DND-41 (cell line): ENCODE data around the gene MEIOC.
A peak's percentile ranks its signal among the peaks of the same experiment; 100 is the strongest.
"Not testable (repeated sequence)": the region's sequence is repeated elsewhere in the genome, so short reads cannot be mapped to it uniquely, and the experiment has no call there.

Experiments
- ATAC-seq: fragments of 200-7000 bp; cut with Tn5 transposase; 3 replicates; pipeline ENCODE4 v1.9.1; 2021; ENCODE audit warnings: low read depth; ENCODE audit not compliant: insufficient read depth
- DNase-seq: peaks from one replicate; pipeline ENCODE4 v3.0.0-alpha.2; 2020
- H2AFZ ChIP-seq: 2 replicates; pipeline ENCODE4 v1.6.0; 2012; ENCODE audit warnings: low read depth, low read length
- H3K27ac ChIP-seq: 2 replicates; pipeline ENCODE4 v1.5.1; 2012; ENCODE audit warnings: low read length, inconsistent platforms
- H3K27me3 ChIP-seq: fragments of 200-600 bp; sonication (generic); 2 replicates; pipeline ENCODE4 v1.6.0; 2012; ENCODE audit warnings: low read length, mild to moderate bottlenecking, inconsistent platforms; ENCODE audit not compliant: insufficient read depth, poor library complexity
- H3K36me3 ChIP-seq: 2 replicates; pipeline ENCODE4 v1.5.1; 2012; ENCODE audit warnings: low read length, inconsistent platforms; ENCODE audit not compliant: insufficient read depth
- H3K4me1 ChIP-seq: 2 replicates; pipeline ENCODE4 v1.5.1; 2012; ENCODE audit warnings: mild to moderate bottlenecking, low read length; ENCODE audit not compliant: insufficient read depth
- H3K4me2 ChIP-seq: 2 replicates; pipeline ENCODE4 v1.6.0; 2012; ENCODE audit warnings: mild to moderate bottlenecking, moderate library complexity, low read length, inconsistent platforms; ENCODE audit not compliant: insufficient read depth
- H3K4me3 ChIP-seq, 2 experiments: fragments of 200-600 bp in 1 of 2; shearing (Covaris generic) in 1 of 2; 2 replicates each; pipeline ENCODE4 v1.5.1; 2012 to 2016; ENCODE audit warnings: inconsistent platforms in 2 of 2, low read length in 2 of 2, mild to moderate bottlenecking in 2 of 2, low read depth in 1 of 2, moderate library complexity in 1 of 2
- H3K79me2 ChIP-seq: 2 replicates; pipeline ENCODE4 v1.6.0; 2012; ENCODE audit warnings: low read length, inconsistent platforms; ENCODE audit not compliant: insufficient read depth
- H3K9ac ChIP-seq: 2 replicates; pipeline ENCODE4 v1.6.0; 2012; ENCODE audit warnings: low read depth, mild to moderate bottlenecking, inconsistent platforms, low read length, moderate library complexity
- H3K9me3 ChIP-seq: 2 replicates; pipeline ENCODE4 v1.5.1; 2012; ENCODE audit warnings: low read length, moderate library complexity, mild to moderate bottlenecking, inconsistent platforms; ENCODE audit not compliant: insufficient read depth, severe bottlenecking
- H4K20me1 ChIP-seq: 2 replicates; pipeline ENCODE4 v1.6.0; 2012; ENCODE audit warnings: low read length; ENCODE audit not compliant: insufficient read depth
- EZH2 ChIP-seq: IDR thresholded peaks from 3 replicates; pipeline ENCODE4 v1.6.1; 2012; ENCODE audit warnings: borderline replicate concordance, low read depth, mild to moderate bottlenecking, moderate library complexity, low read length, inconsistent platforms; ENCODE audit not compliant: severe bottlenecking
- TF ChIP-seq, protein P1 (sequence below): IDR thresholded peaks from 2 replicates; pipeline ENCODE4 v1.5.1; 2012; ENCODE audit warnings: borderline replicate concordance, low read length, moderate library complexity, mild to moderate bottlenecking; ENCODE audit not compliant: poor library complexity, severe bottlenecking; ENCODE audit errors: extremely low read depth

The MEIOC gene

DNA sequence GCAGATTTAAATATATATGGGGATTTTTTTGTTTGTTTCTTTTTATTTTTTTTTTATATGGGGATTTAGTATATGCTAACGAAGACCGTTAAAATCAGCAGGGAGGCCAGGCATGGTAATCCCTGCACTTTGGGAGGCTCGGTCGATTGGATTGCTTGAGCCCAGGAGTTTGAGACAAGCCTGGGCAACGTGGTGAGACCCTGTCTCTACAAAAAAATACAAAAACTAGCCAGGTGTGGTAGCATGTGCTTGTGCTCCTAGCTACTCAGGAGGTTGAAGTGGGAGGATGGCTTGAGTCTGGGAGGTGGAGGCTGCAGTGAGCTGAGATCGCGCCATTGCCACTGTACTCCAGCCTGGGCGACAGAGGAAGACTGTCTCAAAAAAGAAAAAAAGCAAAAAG lies 22.3 kb upstream of the MEIOC start:
- Histone ChIP-seq H3K9ac (no peak overlapping the region), H3K9me3 (no peaks in the 10 kb centered on the region), H3K4me3 (no peak overlapping the region), H2AFZ (no peak overlapping the region), H4K20me1 (no peaks in the 10 kb centered on the region), H3K79me2 (no peaks in the 10 kb centered on the region), H3K36me3 (no peaks in the 10 kb centered on the region), H3K27ac (no peak overlapping the region), H3K27me3 (peaks cover 6% of the 10 kb centered on the region), H3K4me1 (no peaks in the 10 kb centered on the region), H3K4me2 (no peak overlapping the region)
- TF ChIP-seq, protein P1, sequence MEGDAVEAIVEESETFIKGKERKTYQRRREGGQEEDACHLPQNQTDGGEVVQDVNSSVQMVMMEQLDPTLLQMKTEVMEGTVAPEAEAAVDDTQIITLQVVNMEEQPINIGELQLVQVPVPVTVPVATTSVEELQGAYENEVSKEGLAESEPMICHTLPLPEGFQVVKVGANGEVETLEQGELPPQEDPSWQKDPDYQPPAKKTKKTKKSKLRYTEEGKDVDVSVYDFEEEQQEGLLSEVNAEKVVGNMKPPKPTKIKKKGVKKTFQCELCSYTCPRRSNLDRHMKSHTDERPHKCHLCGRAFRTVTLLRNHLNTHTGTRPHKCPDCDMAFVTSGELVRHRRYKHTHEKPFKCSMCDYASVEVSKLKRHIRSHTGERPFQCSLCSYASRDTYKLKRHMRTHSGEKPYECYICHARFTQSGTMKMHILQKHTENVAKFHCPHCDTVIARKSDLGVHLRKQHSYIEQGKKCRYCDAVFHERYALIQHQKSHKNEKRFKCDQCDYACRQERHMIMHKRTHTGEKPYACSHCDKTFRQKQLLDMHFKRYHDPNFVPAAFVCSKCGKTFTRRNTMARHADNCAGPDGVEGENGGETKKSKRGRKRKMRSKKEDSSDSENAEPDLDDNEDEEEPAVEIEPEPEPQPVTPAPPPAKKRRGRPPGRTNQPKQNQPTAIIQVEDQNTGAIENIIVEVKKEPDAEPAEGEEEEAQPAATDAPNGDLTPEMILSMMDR, result no peak
- no peak for TF ChIP-seq EZH2
- DNase-seq (no peak), ATAC-seq (no peak)

DNA sequence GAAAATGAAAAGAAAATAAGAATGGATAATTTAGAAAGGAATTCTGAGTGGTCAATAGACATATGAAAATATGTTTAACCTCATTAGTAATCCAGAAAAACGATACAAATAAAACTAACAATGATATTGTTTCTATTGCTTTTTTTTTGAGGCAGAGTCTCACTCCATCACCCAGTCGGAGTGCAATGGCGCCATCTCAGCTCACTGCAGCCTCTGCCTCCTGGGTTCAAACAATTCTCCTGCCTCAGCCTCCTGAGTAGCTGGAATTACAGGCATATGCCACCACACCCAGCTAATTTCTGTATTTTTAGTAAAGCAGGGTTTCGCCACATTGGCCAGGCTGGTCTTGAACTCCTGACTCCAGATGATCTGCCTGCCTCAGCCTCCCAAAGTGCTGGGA lies 21.9 kb upstream of the MEIOC start:
- H3K27ac ChIP-seq, H3K4me2 ChIP-seq, H3K9ac ChIP-seq, H3K4me3 ChIP-seq, H2AFZ ChIP-seq, ATAC-seq, H3K27me3 ChIP-seq, H3K36me3 ChIP-seq, H3K9me3 ChIP-seq, H3K4me1 ChIP-seq, H4K20me1 ChIP-seq, DNase-seq, H3K79me2 ChIP-seq: not testable (repeated sequence)

DNA sequence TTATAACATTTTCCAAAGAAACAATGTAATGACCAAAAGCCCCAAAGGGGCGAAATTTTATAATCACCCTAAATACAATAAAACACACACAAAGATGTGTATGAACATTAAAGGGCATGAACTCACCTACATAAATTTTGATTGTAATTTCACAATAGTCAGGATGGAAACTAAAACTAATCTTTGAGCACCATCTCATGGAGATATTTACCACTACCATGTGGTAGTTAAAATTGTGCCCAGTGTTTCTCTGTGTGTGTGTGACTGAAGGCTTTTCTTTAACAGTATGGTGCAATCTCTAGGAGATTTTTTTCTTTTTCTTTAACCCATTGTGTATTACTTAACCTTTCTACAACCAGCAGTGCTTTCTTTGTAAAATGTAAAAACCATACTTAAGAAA lies 19.7 kb upstream of the MEIOC start:
- H3K27me3 ChIP-seq, result peaks cover 6% of the 10 kb centered on the region
- no peaks in the 10 kb centered on the region for H3K79me2 ChIP-seq
- ATAC-seq, result no peak
- H3K4me3 ChIP-seq, result no peak overlapping the region
- H4K20me1 ChIP-seq, result no peaks in the 10 kb centered on the region
- H3K4me1 ChIP-seq, result no peaks in the 10 kb centered on the region
- H3K36me3 ChIP-seq, result no peaks in the 10 kb centered on the region
- H3K27ac ChIP-seq, result no peak overlapping the region
- H3K9me3 ChIP-seq, result no peaks in the 10 kb centered on the region
- no peak overlapping the region for H3K9ac ChIP-seq
- no peak overlapping the region for H2AFZ ChIP-seq
- no peak overlapping the region for H3K4me2 ChIP-seq
- no peak for DNase-seq
- TF ChIP-seq, protein P1, result peak; percentile 55
- no peak for TF ChIP-seq EZH2

DNA sequence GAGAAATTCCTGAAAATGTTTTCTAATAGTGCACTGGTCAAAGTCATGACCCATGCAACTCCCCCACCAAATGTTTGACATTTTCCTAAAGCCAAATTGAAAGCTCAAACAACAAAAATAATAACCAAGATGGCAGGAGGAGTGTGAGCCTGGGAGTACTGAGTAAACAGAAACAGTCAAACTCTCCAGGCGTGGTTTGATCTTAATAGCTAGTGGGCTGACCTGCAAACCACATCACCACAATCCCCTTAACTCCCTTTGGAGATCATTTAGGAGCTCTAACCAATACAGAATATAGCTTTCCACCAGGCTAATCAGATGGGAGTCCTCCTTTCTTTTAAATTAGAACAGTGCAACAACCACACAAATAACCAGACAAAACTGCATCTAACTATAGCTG lies 19.2 kb upstream of the MEIOC start:
- Histone ChIP-seq H3K9ac (no peak overlapping the region), H2AFZ (no peak overlapping the region), H3K36me3 (no peaks in the 10 kb centered on the region), H3K27me3 (peaks cover 11% of the 10 kb centered on the region), H3K4me1 (no peaks in the 10 kb centered on the region), H3K27ac (no peak overlapping the region), H4K20me1 (no peaks in the 10 kb centered on the region), H3K4me2 (no peak overlapping the region), H3K9me3 (no peaks in the 10 kb centered on the region), H3K79me2 (no peaks in the 10 kb centered on the region), H3K4me3 (no peak overlapping the region)
- no peak for TF ChIP-seq EZH2
- DNase-seq (no peak), ATAC-seq (no peak; the same call in 2 of the 3 replicates)

DNA sequence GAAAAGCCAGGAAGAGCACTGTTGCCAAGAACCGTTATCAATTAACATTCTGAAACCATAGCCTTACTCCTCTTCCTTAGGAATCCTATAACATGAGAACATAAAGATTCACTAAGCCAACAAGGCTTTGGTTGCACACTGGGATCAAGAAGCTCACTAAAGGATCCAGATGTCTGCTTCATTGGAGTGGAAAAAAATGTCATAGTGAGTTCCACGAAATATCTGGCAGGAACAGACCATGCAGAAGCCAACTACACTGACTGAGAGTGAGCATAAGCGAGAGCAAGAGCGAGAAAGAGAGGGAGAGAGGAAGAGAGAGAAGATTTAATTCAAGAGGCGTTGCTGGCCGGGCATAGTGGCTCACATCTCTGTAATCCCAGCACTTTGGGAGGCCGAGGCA lies 13.4 kb upstream of the MEIOC start:
- no peaks in the 10 kb centered on the region for H3K4me1 ChIP-seq
- H3K9me3 ChIP-seq, result no peaks in the 10 kb centered on the region
- no peaks in the 10 kb centered on the region for H3K36me3 ChIP-seq
- H2AFZ ChIP-seq, result no peak overlapping the region
- no peak overlapping the region for H3K27ac ChIP-seq
- H3K4me3 ChIP-seq, result no peak overlapping the region
- H3K4me2 ChIP-seq, result no peak overlapping the region
- ATAC-seq (no peak), DNase-seq (no peak)
- H3K27me3 ChIP-seq, result peaks cover 18% of the 10 kb centered on the region
- TF ChIP-seq, protein P1, result no peak
- no peak for TF ChIP-seq EZH2
- no peaks in the 10 kb centered on the region for H3K79me2 ChIP-seq
- no peak overlapping the region for H3K9ac ChIP-seq
- H4K20me1 ChIP-seq, result no peaks in the 10 kb centered on the region
